Activated CD8-positive, alpha-beta memory T cell treated with anti-CD3 and anti-CD28 coated beads for 48 hours (primary cell): Measurements from ENCODE around the gene SH3PXD2A.
"Not testable (repeated sequence)": the region's sequence is repeated elsewhere in the genome, so short reads cannot be mapped to it uniquely, and the experiment has no call there.

Experiments used
- DNase-seq, 3 experiments: peaks; one replicate each; pipeline ENCODE4 v3.0.0-alpha.2; 2020; ENCODE audit warnings: low read depth in 2 of 3, low spot score in 2 of 3

Gene SH3PXD2A

DNA sequence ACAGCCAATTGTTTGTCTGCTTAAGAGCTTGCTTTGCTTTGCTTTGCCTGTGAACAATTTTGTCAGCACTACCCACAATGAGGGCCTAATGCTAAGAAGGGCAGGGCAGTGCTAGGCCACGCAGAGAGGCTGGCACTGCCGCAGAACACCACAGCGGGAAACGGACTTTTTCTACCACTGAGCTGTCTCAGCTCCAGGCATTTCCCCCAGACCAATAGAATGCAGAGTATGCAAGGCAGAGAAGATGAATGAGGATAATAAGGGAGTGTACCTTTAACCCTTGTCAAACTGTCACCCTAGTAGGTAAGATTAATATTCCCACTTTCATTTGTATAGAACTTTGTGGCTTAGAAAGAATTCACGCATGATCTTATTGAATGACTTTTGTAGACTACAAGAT is 104.5 kb downstream of the SH3PXD2A start:
- no peak for DNase-seq

GRCh38 chr10:103749779-103750178 is 105.6 kb downstream of the SH3PXD2A start:
- DNase-seq, result no peak

GRCh38 chr10:103748020-103748419 is 107.4 kb downstream of the SH3PXD2A start:
- no peak for DNase-seq

DNA sequence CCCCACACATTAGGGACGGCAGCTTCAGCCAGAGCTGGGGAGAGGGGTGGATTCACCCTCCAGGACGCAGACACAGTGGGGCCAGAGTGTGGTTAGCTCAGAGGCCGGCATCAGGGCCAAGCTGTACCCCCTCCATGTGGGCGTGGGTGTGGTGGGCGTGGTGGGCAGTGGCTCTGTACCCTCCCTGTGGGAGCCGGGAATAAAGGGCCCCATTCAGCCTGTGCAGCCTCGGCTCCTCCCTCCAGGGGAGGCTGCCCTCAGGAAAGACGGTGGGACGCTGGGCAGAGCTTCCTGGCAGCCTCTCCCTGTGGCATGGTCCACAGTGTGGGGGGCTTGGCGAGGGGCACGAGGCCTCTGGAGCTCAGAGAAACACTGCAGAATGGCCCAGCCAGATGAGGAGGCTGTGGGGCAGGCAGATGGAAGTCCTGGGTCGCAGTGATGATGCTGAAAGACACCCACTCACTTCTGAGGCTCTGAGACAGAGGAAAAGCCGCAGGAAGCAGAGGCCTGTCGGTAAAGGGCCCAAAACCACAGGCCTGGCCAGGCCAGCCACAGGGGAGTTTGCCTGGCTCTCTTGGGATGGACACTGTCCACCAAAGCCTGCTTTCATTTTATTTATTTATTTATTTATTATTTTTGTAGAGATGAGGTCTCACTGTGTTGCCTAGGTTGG is 108.0 kb downstream of the SH3PXD2A start:
- DNase-seq, result no peak

DNA sequence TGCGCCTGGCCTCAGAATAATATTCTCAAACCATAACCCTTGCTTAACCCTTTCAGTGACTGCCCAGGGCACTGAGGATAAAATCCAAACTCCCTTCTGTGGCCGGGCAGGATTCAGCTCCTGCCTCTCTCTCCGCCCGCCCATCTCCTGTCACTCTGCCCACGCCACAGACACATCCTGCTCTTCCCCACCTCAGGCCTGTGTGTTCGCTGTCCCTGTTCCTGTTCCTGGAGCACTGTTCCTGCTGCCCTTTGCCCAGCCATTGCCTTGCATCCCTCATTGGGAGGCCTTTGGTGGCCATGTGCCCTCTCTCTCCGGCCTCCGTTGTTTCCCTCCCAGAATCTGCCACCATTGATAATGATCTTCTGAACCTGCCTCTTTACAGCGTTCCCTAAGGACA is 108.8 kb downstream of the SH3PXD2A start:
- no peak for DNase-seq

- DNase-seq, result no peak
Measured at GRCh38 chr10:103745341-103746247, 109.8 kb downstream of the SH3PXD2A start.

DNA sequence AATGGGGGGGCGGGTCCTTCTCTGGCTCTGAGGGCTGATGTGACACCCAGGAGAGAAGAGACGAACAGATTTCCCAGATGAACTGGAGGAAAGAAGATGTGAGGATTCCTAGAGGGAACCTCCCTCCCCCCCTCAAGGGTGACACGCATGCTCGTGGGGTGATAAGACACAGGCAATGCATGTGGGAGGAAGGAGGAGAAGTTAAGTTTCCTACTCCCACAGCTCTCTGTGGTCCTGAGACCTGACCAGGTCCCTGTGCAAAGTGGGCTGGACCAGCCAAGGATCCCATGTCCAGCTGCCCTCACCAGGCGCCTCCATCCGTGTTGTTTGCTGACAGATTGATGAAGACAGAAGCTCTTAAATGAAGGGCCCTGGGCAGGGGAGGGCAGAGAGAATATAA is 112.6 kb downstream of the SH3PXD2A start:
- no peak for DNase-seq

DNA sequence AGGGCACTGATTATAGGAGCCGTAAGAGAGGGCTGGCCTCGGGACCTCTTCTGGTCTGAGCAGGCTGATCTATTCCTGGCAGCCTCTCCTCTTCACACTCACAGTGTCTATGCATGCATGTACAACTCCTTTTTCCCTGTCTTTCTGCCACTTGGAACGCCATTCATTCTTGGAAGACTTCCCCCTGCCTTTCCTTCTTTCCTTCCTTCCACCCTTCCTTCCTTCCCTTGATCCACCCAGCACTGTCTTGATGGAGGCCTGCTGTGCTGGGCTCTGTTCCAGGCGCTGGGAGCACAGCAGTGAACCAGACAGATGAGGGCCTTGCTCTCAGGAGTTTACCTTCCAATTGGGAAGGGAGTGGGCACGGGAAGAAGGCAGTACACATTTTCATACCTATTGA is 114.8 kb downstream of the SH3PXD2A start:
- DNase-seq, result no peak

DNA sequence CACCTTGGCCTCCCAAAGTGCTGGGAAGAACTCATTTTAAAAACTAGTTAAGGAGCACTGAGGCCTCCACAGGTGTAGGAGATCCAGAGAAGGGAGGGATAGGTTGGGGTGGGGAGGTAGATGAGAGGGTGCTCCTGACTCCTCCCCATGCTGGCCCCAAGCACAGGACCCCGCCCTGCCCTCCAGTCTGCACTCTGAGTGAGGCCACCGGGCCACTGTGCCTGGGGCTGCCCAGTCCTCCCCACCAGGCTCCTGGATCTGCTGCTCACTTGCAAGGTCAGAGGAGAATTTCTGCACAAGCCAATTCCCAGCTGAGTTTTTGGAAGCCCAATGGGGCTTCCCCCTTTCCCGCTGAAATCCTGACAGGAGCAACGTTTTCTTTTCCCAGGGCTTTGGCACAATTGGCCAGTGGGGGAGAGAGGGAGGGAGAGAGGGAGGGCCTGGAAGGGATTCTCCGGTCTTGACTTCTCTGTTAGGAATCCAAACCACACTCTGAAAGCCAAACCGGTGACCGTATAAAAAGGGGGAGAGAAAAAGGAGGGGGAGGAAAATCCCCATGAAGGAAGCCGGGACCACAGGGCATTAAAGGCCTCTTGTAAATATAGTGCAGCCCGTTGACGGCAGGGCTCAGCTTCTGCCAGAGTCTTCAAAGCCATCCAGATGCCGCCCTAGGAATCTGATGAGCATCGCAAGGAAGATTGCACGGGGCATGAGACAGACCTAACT is 116.2 kb downstream of the SH3PXD2A start:
- DNase-seq, result no peak

DNA sequence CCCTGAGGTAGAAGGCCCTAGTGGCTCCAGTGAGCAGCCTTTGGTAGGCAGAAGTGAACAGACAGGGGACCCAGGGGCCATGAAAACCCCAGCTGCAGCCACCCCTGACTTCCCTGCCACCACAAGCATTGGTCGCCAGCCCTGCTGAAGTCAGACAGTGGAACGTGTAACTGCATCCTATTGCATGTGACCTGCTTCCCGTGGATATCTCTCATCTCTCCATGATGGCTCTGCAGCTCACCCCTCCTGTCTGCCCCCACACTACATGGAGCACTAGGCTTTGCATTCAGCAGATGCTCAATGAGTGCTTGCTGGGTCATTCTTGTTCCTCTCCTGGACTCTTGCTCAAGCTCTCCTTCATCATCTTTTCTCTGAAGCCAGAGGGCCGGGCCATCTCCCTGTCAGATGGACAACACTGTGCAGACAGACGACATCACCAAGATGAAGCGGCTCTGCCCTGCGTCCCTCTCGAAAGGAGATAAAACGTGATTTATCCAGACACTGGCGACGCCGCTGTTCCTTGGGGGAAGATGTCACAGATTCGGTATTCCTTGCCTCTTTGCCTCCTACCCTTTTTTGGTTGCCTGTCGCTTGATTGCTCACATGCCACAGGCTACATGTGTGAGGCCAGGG is 117.5 kb downstream of the SH3PXD2A start:
- DNase-seq, result no peak

GRCh38 chr10:103736763-103737162 is 118.6 kb downstream of the SH3PXD2A start:
- DNase-seq, result no peak

DNA sequence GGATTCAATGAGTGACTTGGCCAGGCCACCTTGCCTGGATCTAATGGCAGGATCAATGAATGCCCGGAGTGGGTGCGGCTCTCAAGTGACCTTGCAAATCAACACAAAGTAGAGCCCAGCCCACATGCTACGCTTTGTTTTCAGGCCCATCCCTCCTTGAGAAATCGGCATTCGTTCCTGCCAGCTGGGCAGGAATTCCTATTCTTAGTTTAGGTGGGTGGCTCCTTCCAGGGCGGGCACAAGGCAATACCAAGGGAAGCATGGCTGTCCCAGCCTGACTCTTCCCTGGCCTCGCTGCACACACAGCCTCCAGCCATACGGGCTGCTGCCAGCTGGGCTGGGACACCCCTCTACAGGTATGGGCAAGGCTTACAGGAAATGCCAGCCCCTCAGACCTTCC is 119.3 kb downstream of the SH3PXD2A start:
- no peak for DNase-seq

GRCh38 chr10:103734731-103735130 is 120.6 kb downstream of the SH3PXD2A start:
- no peak for DNase-seq

DNA sequence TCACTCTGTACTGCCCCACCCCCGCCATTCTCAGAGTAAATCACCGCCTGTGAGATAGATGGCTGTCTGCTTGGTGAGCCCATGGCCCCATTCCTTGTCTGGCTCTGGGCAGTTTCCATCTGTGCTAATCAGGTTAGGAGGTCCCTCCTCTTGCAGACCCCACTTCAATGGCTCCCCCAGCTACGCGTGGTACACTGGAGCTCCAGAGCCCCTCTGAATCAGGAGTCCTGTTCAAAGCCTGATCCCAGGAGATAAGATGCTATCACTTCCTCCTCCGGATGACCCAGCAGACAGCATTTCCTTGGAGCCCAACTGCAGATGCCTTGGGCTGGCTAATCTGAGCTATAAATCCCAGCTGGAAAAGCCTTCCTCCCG is 122.3 kb downstream of the SH3PXD2A start:
- no peak for DNase-seq

DNA sequence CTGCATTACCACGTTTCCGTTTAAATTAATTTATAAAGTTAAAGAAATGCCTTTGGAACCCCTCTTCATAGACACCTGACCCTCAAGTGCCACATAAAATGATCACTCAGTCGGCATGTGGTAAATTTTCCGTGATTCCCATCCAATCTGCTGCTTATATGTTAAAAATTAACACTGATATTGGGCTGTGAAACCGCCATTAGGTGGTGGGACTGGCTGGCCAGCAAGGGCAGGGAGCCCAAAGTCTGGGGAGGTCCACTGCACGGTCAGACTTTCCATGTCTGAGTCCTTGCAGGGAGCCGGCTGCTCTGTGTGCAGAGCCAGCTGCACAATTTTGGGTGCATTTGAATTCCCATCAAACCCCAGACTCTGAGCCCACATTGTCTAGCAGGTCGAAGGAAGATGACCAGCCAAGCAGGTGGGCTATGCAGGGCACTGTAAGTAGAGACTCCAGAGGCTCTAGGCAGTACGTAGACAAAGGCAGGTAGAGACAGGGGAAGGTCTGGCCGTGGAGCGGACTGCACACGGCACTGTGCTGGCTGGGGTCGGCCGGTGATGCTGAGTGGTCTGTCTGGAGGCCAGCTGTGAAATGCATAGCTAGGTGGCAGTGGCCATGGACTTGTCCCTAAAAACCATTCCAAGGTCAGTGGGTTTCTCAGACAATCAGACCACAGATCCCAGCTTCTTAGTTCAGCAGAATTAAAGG is 122.9 kb downstream of the SH3PXD2A start:
- DNase-seq, result no peak

- no peak for DNase-seq
Measured at GRCh38 chr10:103731609-103732270, 123.6 kb downstream of the SH3PXD2A start.

GRCh38 chr10:103731026-103731425 is 124.3 kb downstream of the SH3PXD2A start:
- not testable (repeated sequence) for DNase-seq

DNA sequence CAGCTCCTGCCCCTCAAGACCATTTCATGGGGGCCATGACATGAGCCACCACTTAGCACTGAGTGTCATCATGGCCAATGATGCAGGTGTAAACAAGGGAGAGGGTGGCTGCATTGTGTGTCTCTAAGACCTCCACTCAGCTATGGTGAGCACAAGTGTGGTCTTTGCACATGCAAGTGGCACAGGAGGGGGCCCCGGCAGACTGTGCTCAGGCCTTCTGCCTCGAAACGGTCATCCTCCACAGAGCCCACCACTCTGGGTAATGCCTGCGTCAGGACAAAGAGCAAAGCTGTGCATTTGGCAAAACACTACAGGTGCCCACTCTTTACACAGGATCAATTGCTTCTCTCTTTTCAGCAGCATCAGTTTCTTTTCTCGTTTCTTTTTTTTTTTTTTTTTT is 125.5 kb downstream of the SH3PXD2A start:
- DNase-seq, result no peak

- no peak for DNase-seq
Measured at GRCh38 chr10:103727991-103728689, 127.2 kb downstream of the SH3PXD2A start.

GRCh38 chr10:103727546-103727963 is 127.8 kb downstream of the SH3PXD2A start:
- DNase-seq, result no peak
